Natural killer cell (primary cell): Measurements from ENCODE around the gene LTBP3. TPM values are rescaled to one million over a fixed set of nuclear protein-coding genes. Genes with fewer than 3 reads are reported as not detected.

Experiments
- ATAC-seq, 3 donors: fragments of 150-1000 bp in 2 of 3; fragments of 200-7000 bp in 1 of 3; cut with Tn5 transposase; 1 replicate in 1 of 3; 2 replicates in 2 of 3; pipeline ENCODE4 v1.10.0; 2021; ENCODE audit warnings: mild to moderate bottlenecking in 2 of 3, moderate library complexity in 2 of 3
- DNase-seq, 2 donors: peaks; one replicate each; pipeline versions ENCODE4 v3.0.0 to v3.0.0-alpha.2; 2013 to 2021; ENCODE audit warnings: mixed read lengths in 1 of 2
- H3K27ac ChIP-seq: one replicate; pipeline ENCODE4 v1.5.1; 2013; ENCODE audit warnings: mild to moderate bottlenecking, low read length
- H3K27me3 ChIP-seq: one replicate; pipeline ENCODE4 v1.6.1; 2013; ENCODE audit warnings: low read length; ENCODE audit not compliant: control insufficient read depth, insufficient read depth
- H3K36me3 ChIP-seq: one replicate; pipeline ENCODE4 v1.6.1; 2013; ENCODE audit warnings: low read length; ENCODE audit not compliant: control insufficient read depth, insufficient read depth
- H3K4me1 ChIP-seq: one replicate; pipeline ENCODE4 v1.6.1; 2013; ENCODE audit warnings: low read length; ENCODE audit not compliant: control insufficient read depth, insufficient read depth
- H3K4me3 ChIP-seq: one replicate; pipeline ENCODE4 v1.5.1; 2013; ENCODE audit warnings: low read length
- H3K9me3 ChIP-seq: one replicate; pipeline ENCODE4 v1.6.1; 2013; ENCODE audit warnings: low read length; ENCODE audit not compliant: control insufficient read depth, insufficient read depth
- H3K27ac Mint-ChIP-seq, 2 donors: one replicate each; pipeline ENCODE4 v1.8.0; 2022; ENCODE audit warnings: mild to moderate bottlenecking in 2 of 2, mixed read lengths in 2 of 2, moderate library complexity in 1 of 2
- H3K27me3 Mint-ChIP-seq, 2 donors: one replicate each; pipeline ENCODE4 v1.8.0; 2022; ENCODE audit warnings: low read depth in 2 of 2, mixed read lengths in 2 of 2
- H3K36me3 Mint-ChIP-seq: one replicate; pipeline ENCODE4 v1.8.0; 2022; ENCODE audit warnings: mixed read lengths
- H3K4me1 Mint-ChIP-seq, 2 donors: one replicate each; pipeline ENCODE4 v1.8.0; 2022; ENCODE audit warnings: mixed read lengths in 2 of 2
- H3K4me3 Mint-ChIP-seq: one replicate; pipeline ENCODE4 v1.8.0; 2022; ENCODE audit warnings: mild to moderate bottlenecking, moderate library complexity, mixed read lengths
- H3K9me3 Mint-ChIP-seq, 2 donors: one replicate each; pipeline ENCODE4 v1.8.0; 2022; ENCODE audit warnings: mixed read lengths in 2 of 2
- WGBS: methylation state at CpG from one replicate; pipeline ENCODE4 v1.1.7; 2013; ENCODE audit warnings: missing lambda C conversion rate; ENCODE audit not compliant: insufficient coverage; 5-methylcytosine and 5-hydroxymethylcytosine counted together
- intact Hi-C: fragments of 100-400 bp; cut with micrococcal nuclease; formaldehyde crosslinking; loops from one replicate; pipeline ENCODE4 v1.14.2; 2022
- total RNA-seq, 4 donors: library from RNA; stranded (reverse); fragments of 120-200 nt in 1 of 4; gene quantifications; one replicate each; pipeline versions ENCODE4 v1.2.3 to v1.2.4, GENCODE V29; 2013 to 2022
- TF ChIP-seq, protein P1 (sequence below): fragments of 200-600 bp; IDR thresholded peaks from one replicate; pipeline ENCODE4 v1.8.0; 2022; ENCODE audit warnings: antibody characterized with exemption

Gene LTBP3
- total RNA-seq, 3 donors from 2014 or later (not counting 1 experiment from before 2014, with no cell fraction given): 121 to 155 (median 140) TPM

- no peak for ATAC-seq
- H3K27me3 ChIP-seq: no peaks in the 10 kb centered on the region
- no peak overlapping the region for H3K27ac Mint-ChIP-seq
- TF ChIP-seq, protein P1, sequence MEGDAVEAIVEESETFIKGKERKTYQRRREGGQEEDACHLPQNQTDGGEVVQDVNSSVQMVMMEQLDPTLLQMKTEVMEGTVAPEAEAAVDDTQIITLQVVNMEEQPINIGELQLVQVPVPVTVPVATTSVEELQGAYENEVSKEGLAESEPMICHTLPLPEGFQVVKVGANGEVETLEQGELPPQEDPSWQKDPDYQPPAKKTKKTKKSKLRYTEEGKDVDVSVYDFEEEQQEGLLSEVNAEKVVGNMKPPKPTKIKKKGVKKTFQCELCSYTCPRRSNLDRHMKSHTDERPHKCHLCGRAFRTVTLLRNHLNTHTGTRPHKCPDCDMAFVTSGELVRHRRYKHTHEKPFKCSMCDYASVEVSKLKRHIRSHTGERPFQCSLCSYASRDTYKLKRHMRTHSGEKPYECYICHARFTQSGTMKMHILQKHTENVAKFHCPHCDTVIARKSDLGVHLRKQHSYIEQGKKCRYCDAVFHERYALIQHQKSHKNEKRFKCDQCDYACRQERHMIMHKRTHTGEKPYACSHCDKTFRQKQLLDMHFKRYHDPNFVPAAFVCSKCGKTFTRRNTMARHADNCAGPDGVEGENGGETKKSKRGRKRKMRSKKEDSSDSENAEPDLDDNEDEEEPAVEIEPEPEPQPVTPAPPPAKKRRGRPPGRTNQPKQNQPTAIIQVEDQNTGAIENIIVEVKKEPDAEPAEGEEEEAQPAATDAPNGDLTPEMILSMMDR: no peak
- H3K4me3 ChIP-seq: no peak overlapping the region
- no peaks in the 10 kb centered on the region for H3K9me3 Mint-ChIP-seq
- intact Hi-C loops: no loop called here
- no peaks in the 10 kb centered on the region for H3K36me3 ChIP-seq
- no peak overlapping the region for H3K4me3 Mint-ChIP-seq
- H3K9me3 ChIP-seq: no peaks in the 10 kb centered on the region
- peaks cover 17 to 25% of the 10 kb centered on the region in 2 donors for H3K4me1 Mint-ChIP-seq
- 75% methylated on average over 4 of the region's 4 CpGs for WGBS
- no peaks in the 10 kb centered on the region for H3K36me3 Mint-ChIP-seq
- no peak for DNase-seq
- peaks cover 49% of the 10 kb centered on the region for H3K4me1 ChIP-seq
- peak overlapping the region; percentile 32 for H3K27ac ChIP-seq
- no peaks in the 10 kb centered on the region for H3K27me3 Mint-ChIP-seq
Measured at GRCh38 chr11:65492387-65492636, 65.8 kb downstream of the LTBP3 start.

GRCh38 chr11:65491614-65492386 lies 66.4 kb downstream of the LTBP3 start:
- no peaks in the 10 kb centered on the region for H3K36me3 ChIP-seq
- peaks cover 44% of the 10 kb centered on the region for H3K4me1 ChIP-seq
- ATAC-seq (peak in 1 of 3 donors; percentile 29), DNase-seq (no peak)
- Mint-ChIP-seq H3K4me3 (no peak overlapping the region), H3K9me3 (no peaks in the 10 kb centered on the region), H3K27me3 (no peaks in the 10 kb centered on the region), H3K27ac (no peak overlapping the region), H3K36me3 (no peaks in the 10 kb centered on the region), H3K4me1 (peaks cover 12 to 19% of the 10 kb centered on the region in 2 donors)
- intact Hi-C loops: no loop called here
- no peak overlapping the region for H3K27ac ChIP-seq
- H3K4me3 ChIP-seq: no peak overlapping the region
- TF ChIP-seq, protein P1: no peak
- WGBS: 68% methylated on average over 15 of the region's 17 CpGs
- no peaks in the 10 kb centered on the region for H3K9me3 ChIP-seq
- H3K27me3 ChIP-seq: no peaks in the 10 kb centered on the region

DNA sequence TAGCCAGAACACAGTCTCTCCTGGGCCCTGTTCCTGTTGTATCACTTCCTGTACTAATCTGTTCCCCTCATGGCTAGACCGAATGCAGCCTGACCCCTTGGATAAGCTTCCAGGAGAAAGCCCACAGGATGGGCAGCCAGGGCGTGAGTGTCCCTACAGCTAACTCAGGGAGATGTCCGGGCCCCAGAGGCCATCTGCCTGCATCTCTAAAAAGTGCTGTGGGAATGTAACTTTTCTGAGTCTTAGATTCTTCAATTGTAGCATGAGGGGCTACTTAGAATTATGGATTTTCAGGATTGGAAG lies 67.0 kb downstream of the LTBP3 start:
- Mint-ChIP-seq H3K27ac (no peak overlapping the region), H3K27me3 (no peaks in the 10 kb centered on the region), H3K4me1 (peaks cover 6 to 13% of the 10 kb centered on the region in 2 donors), H3K9me3 (no peaks in the 10 kb centered on the region), H3K36me3 (no peaks in the 10 kb centered on the region), H3K4me3 (no peak overlapping the region)
- intact Hi-C loops: no loop called here
- no peak overlapping the region for H3K4me3 ChIP-seq
- H3K27ac ChIP-seq: no peak overlapping the region
- H3K27me3 ChIP-seq: no peaks in the 10 kb centered on the region
- TF ChIP-seq, protein P1: no peak
- 95% methylated on average over 3 of the region's 3 CpGs for WGBS
- H3K9me3 ChIP-seq: no peaks in the 10 kb centered on the region
- DNase-seq: no peak
- no peak for ATAC-seq
- H3K36me3 ChIP-seq: no peaks in the 10 kb centered on the region
- peaks cover 37% of the 10 kb centered on the region for H3K4me1 ChIP-seq

DNA sequence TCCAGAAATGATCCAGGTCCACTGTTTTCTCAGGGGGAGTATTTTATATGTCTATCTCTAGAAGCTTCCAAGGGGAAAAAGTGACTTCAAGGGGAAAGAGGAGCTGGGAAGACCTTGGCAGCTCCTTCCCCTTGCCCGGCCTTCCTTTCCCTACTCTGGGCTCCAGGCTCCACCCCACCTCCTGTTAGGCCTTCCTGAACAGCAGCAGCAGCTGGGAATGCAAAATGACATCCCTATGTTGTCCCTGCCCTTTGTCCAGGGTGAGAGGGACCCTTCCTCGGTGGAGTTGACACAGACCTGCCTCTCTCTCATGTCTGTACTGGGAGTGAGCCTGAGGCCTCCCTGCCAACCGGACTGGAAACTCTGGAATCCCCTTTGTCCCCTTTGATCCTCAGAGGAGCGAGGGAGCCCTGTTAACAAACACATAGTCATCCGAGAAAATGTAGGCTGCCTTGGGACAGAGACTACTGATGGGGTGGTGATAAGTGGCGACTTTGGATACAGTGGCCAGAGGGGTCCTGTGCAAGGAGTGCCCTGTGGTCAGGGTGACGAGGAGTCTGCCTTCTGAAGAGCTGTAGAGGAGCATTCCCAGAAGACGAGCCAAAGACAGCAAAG lies 68.3 kb downstream of the LTBP3 start:
- Histone ChIP-seq H3K4me3 (no peak overlapping the region), H3K4me1 (peaks cover 33% of the 10 kb centered on the region), H3K9me3 (no peaks in the 10 kb centered on the region), H3K27me3 (no peaks in the 10 kb centered on the region), H3K36me3 (no peaks in the 10 kb centered on the region), H3K27ac (no peak overlapping the region)
- H3K36me3 Mint-ChIP-seq: no peaks in the 10 kb centered on the region
- H3K4me3 Mint-ChIP-seq: no peak overlapping the region
- DNase-seq: no peak
- no peaks in the 10 kb centered on the region for H3K9me3 Mint-ChIP-seq
- intact Hi-C loops: no loop called here
- TF ChIP-seq, protein P1: no peak
- ATAC-seq: no peak
- peaks cover 6 to 13% of the 10 kb centered on the region in 2 donors for H3K4me1 Mint-ChIP-seq
- WGBS: 92% methylated on average over 8 of the region's 8 CpGs
- H3K27me3 Mint-ChIP-seq: no peaks in the 10 kb centered on the region
- no peak overlapping the region for H3K27ac Mint-ChIP-seq
